ENCODE data around the gene TMEM117.

GRCh38 chr12:43942379-43942778 lies 106.5 kb downstream of the TMEM117 start:
- TF ChIP-seq CTCF (conservative IDR thresholded peaks at IDR 0.05; ENCODE audit: low read length), result no peak
- no peak for TF ChIP-seq EZH2phosphoT487 (IDR thresholded peaks at IDR 0.05; ENCODE audit: borderline replicate concordance, low read depth, low read length)

Measured in OCI-LY7 (cell line).